ENCODE results near the gene ZNF492. TPM values are rescaled to one million over a fixed set of nuclear protein-coding genes. Genes with fewer than 3 reads are reported as not detected.

The ZNF492 gene
- total RNA-seq, 3 donors from 2014 or later (not counting 1 experiment from before 2014, with no cell fraction given): 0.40 to 0.54 TPM; not detected in 1

GRCh38 chr19:22606954-22607652, 27.0 kb upstream of the ZNF492 start:
- Mint-ChIP-seq H3K4me1 (no peaks in the 10 kb centered on the region), H3K27ac (no peak overlapping the region), H3K4me3 (no peak overlapping the region), H3K36me3 (no peaks in the 10 kb centered on the region), H3K9me3 (peaks cover 9 to 28% of the 10 kb centered on the region in 2 donors), H3K27me3 (ENCODE audit: low read depth in 2 of 2) (no peaks in the 10 kb centered on the region)
- no peak for TF ChIP-seq CTCF (IDR thresholded peaks at IDR 0.05)
- no peaks in the 10 kb centered on the region for H3K36me3 ChIP-seq (ENCODE audit: control insufficient read depth, insufficient read depth, low read length)
- ATAC-seq (no peak), DNase-seq (no peak)
- intact Hi-C loops (cut with micrococcal nuclease): no loop called here
- 77% methylated on average over 6 of the region's 6 CpGs for WGBS (ENCODE audit: insufficient coverage)
- H3K4me3 ChIP-seq (ENCODE audit: low read length): no peak overlapping the region
- peaks cover 22% of the 10 kb centered on the region for H3K9me3 ChIP-seq (ENCODE audit: control insufficient read depth, insufficient read depth, low read length)
- no peaks in the 10 kb centered on the region for H3K27me3 ChIP-seq (ENCODE audit: control insufficient read depth, insufficient read depth, low read length)
- H3K27ac ChIP-seq (ENCODE audit: low read length): no peak overlapping the region
- H3K4me1 ChIP-seq (ENCODE audit: control insufficient read depth, insufficient read depth, low read length): no peaks in the 10 kb centered on the region

GRCh38 chr19:22607653-22608430, 26.3 kb upstream of the ZNF492 start:
- ATAC-seq (no peak), DNase-seq (no peak)
- TF ChIP-seq CTCF (IDR thresholded peaks at IDR 0.05): no peak
- H3K4me1 Mint-ChIP-seq: no peaks in the 10 kb centered on the region
- H3K9me3 ChIP-seq (ENCODE audit: control insufficient read depth, insufficient read depth, low read length): peaks cover 16% of the 10 kb centered on the region
- no peak overlapping the region for H3K4me3 ChIP-seq (ENCODE audit: low read length)
- H3K36me3 Mint-ChIP-seq: no peaks in the 10 kb centered on the region
- no peaks in the 10 kb centered on the region for H3K36me3 ChIP-seq (ENCODE audit: control insufficient read depth, insufficient read depth, low read length)
- intact Hi-C loops (cut with micrococcal nuclease): no loop called here
- 77% methylated on average over 18 of the region's 18 CpGs for WGBS (ENCODE audit: insufficient coverage)
- H3K27me3 Mint-ChIP-seq (ENCODE audit: low read depth in 2 of 2): no peaks in the 10 kb centered on the region
- H3K27ac Mint-ChIP-seq: no peak overlapping the region
- no peaks in the 10 kb centered on the region for H3K27me3 ChIP-seq (ENCODE audit: control insufficient read depth, insufficient read depth, low read length)
- H3K4me1 ChIP-seq (ENCODE audit: control insufficient read depth, insufficient read depth, low read length): no peaks in the 10 kb centered on the region
- peaks cover 9 to 24% of the 10 kb centered on the region in 2 donors for H3K9me3 Mint-ChIP-seq
- no peak overlapping the region for H3K4me3 Mint-ChIP-seq
- H3K27ac ChIP-seq (ENCODE audit: low read length): no peak overlapping the region

- Histone ChIP-seq H3K27ac (ENCODE audit: low read length) (no peak overlapping the region), H3K36me3 (ENCODE audit: control insufficient read depth, insufficient read depth, low read length) (no peaks in the 10 kb centered on the region), H3K27me3 (ENCODE audit: control insufficient read depth, insufficient read depth, low read length) (no peaks in the 10 kb centered on the region), H3K4me3 (ENCODE audit: low read length) (no peak overlapping the region), H3K9me3 (ENCODE audit: control insufficient read depth, insufficient read depth, low read length) (peaks cover 10% of the 10 kb centered on the region), H3K4me1 (ENCODE audit: control insufficient read depth, insufficient read depth, low read length) (no peaks in the 10 kb centered on the region)
- no peak overlapping the region for H3K27ac Mint-ChIP-seq
- no peak for TF ChIP-seq CTCF (IDR thresholded peaks at IDR 0.05)
- ATAC-seq (no peak), DNase-seq (no peak)
- no peaks in the 10 kb centered on the region for H3K36me3 Mint-ChIP-seq
- intact Hi-C loops (cut with micrococcal nuclease): no loop called here
- H3K9me3 Mint-ChIP-seq: peaks cover 9 to 24% of the 10 kb centered on the region in 2 donors
- H3K4me1 Mint-ChIP-seq: no peaks in the 10 kb centered on the region
- H3K4me3 Mint-ChIP-seq: no peak overlapping the region
- 91% methylated on average over 7 of the region's 7 CpGs for WGBS (ENCODE audit: insufficient coverage)
- H3K27me3 Mint-ChIP-seq (ENCODE audit: low read depth in 2 of 2): no peaks in the 10 kb centered on the region
Observed at GRCh38 chr19:22608441-22608840, 25.7 kb upstream of the ZNF492 start.

Measured in natural killer cell (primary cell).